ENCODE results near the gene CGNL1.

DNA sequence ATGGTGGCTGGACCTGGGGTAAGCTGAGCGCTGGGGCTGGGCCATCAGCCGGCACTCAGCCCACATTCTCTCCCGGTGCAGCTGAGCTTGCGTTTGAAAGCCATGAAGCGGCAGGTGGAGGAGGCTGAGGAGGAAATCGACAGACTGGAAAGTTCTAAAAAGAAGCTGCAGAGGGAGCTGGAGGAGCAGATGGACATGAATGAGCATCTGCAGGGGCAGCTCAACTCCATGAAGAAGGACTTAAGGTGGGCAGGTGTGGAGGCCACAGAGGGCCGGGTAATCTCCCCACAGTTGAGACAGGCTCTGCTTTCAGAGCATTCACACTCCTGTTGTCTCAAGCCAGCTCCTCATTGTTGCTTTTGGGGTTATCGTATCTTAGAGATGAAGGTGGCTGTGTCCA, 169.7 kb downstream of the CGNL1 start:
- TF ChIP-seq, protein P1, sequence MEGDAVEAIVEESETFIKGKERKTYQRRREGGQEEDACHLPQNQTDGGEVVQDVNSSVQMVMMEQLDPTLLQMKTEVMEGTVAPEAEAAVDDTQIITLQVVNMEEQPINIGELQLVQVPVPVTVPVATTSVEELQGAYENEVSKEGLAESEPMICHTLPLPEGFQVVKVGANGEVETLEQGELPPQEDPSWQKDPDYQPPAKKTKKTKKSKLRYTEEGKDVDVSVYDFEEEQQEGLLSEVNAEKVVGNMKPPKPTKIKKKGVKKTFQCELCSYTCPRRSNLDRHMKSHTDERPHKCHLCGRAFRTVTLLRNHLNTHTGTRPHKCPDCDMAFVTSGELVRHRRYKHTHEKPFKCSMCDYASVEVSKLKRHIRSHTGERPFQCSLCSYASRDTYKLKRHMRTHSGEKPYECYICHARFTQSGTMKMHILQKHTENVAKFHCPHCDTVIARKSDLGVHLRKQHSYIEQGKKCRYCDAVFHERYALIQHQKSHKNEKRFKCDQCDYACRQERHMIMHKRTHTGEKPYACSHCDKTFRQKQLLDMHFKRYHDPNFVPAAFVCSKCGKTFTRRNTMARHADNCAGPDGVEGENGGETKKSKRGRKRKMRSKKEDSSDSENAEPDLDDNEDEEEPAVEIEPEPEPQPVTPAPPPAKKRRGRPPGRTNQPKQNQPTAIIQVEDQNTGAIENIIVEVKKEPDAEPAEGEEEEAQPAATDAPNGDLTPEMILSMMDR (IDR thresholded peaks at IDR 0.05; ENCODE audit: poor library complexity) = no peak
- TF ChIP-seq EZH2 (IDR thresholded peaks at IDR 0.05; ENCODE audit: borderline replicate concordance) (no peak), EZH2phosphoT487 (IDR thresholded peaks at IDR 0.05; ENCODE audit: low read depth, severe bottlenecking, unreplicated experiment) (no peak)

Data from hepatocyte (in vitro differentiated cells).